Hematopoietic multipotent progenitor cell treated with erythropoietin and hydrocortisone succinate and interleukin-3 and kit ligand, for 4 days (in vitro differentiated cells): ENCODE measurements around the gene CASP7.

Experiments used
- DNase-seq: peaks from one replicate; pipeline ENCODE4 v3.0.0-alpha.2; 2015

CASP7 gene

DNA sequence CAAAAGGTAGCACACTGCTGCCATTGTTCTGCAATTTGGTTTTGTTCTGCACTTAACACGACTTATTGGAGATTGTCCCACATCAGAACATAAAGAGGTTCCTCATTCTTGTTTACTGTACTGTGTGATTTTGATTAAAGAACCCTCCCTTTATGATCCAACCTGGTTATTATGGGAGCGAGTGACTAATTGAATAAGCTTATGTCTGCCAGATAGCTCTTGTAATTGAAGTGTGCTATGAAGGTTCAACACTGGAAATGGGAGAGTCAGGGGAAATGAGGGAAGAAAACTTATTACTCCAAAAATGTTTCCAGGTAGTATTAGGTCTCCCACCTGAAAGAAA lies 33.9 kb downstream of the CASP7 start:
- DNase-seq: no peak

DNA sequence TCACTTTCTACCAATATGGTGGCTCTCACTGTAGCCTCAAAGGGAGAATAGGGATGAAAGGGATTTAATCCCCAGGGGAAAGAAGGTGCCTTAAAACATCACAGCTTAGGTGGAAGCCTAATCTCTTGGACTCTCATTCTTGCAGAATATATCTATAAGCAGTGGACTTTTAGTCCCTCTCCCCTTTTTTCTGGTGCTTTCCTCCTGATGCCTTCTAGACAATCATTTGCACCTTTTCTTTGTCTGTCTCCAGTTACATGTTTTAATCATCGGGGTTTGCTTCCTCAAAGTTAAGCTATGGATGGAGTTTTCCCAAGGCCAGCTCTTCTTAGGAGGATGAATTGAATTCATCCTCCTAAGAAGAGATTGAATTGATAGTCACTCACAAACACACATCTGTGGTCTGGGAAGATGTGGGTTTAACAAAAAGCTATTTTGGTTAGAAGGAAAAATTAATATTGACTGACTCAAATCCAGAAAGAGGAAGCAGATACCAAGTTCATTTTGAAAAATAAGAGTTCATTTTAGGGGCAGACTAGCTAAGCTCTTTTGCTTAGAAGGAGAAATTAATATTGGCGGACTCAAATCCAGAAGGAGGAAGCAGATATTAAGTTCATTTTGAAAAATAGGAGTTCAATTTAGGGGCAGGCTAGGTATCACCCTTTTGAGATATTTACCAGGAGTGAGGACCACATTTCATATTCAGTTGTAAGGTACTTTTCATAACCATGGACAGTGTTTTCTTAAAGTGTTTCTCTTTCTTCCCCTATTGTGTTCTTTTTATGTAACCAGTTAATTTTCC lies 36.6 kb downstream of the CASP7 start:
- peak; percentile 12 for DNase-seq

DNA sequence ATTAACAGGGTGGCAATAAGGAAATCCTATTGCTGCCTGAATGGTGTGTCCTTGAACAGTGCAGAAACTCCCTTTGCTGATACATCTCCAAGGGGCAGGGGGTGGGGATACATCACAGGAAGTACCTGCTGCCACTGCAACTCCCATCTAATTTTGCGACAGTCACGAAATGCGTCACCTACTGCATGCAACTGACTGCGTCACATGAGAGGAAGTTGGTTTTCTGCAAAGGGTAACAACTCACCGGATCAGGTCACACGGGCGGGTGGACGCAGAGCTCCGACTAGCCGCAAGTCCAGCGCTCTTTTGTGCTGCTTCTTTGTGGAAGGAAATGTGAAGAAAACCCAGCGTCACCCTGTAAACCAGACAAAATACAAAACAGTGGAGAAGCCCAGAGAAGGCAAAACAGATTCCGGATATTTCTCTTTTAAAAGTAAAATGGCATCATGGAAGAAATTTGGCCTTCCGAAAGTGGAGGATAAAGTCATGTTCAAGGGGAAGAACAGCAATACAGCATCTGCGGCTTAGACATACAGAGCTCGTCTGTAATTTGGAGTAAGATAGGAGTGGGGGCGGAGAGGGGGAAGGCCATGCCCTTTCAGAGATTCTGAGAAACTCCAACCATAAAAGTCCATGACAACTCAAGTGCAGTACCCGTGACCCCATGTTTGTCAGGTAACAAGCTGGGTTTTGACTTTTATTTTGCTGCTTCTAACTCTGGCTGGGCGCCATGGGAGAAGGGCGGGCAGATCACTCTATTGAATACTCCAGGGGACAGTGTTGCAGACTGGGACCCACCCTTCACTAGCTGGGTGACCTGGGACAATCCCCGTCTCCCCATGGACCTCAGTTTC lies 39.5 kb downstream of the CASP7 start:
- no peak for DNase-seq

DNA sequence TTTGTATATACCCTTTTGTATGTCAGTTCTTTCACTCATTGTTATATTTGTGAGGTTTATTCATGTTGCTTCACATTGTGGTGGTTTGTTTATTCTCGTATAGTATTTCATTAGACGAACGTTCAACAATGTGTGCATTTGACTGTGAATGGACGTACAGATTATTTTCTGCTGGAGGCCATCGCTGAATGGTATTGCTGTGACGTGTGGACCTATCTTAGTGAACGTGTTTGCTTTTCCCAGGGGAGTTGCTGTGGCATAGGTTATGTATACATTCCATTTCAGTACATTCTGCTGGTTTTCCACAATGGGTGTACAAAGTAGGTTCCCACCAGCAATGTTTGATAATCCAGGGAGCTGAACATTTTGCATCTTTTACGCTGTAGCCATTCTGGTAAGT lies 40.7 kb downstream of the CASP7 start:
- no peak for DNase-seq

DNA sequence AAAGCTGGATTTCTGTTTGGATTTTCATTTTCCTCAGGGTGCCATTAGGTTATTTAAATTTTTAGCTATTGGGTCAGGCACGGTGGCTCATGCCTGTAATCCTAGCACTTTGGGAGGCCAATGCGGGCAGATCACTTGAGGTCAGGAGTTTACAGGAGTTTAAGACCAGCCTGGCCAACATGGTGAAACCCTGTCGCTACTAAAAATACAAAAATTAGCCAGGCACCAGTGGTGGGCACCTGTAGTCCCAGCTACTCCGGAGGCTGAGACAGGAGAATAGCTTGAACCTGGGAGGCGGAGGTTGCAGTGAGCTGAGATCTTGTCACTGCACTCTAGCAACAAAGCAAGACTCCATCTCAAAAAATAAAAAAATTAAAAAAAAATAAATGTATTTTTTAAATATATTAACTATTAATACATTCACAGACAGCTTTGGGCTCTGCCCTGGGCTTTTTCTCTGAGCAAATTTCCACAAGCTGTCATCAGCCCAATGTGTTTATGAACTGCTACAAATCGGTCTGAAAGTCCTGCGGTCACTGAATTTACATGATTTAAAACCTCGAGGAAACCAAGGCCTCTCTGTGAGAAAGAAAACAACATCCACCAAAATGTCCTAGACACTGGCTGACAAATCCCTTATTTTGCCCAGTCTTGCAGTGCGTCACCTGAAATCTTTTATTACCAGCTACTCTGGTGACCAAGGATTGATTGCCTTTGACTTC lies 52.6 kb downstream of the CASP7 start:
- no peak for DNase-seq

DNA sequence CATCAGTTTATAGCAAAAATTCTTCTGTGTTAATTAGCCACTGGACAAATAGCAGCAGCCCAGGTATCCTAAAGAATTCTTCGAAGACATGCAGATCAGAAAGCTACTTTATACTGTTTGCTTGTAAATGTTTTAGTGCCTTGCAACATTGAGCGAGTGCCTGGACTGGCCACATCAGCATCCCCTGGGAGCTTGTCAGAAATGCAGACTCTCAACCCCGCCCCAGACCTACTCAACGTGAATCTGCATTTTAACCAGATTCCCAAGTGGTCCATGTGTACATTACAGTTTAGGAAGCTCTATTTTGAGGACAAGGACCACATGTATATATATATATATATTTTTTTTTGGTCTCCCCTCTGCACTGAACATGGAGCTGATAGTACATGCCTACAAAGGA lies 53.3 kb downstream of the CASP7 start:
- DNase-seq: no peak

DNA sequence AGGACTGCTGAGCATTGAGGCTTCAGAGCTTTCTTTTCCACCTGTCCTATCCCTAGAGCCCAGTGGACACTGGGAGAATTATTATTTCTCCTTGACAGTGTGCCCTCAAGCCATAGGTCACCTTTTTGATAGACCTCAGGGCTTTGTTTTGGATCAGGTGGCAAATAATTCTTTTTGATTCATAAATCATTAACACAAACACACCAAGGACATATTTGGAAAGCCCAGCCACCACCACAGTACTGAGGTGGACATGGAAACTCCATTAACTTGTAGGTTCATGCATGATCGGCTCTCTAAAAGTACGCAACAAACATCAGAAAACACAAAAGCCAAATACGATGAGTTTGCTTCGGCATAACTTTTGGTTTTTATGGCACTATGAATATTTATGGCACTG lies 53.9 kb downstream of the CASP7 start:
- DNase-seq: no peak

DNA sequence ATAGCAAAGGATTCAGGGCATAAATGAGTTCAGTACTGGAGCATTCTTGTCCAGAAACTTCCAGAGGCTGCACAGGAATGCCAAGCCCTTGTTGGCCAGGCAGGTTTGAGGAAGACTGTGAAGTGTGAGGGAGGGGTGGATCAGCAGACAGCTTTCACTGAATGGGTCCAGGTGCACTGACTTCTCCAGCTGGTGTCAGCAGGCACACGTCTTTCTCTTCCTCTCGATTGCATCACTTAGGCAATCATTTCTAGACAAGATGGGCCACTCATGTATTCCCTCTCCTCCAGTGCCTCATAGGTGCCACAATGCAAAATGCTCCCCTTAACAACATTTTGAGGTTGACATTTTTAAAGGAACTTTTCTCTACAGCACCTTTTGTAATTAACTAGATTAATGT lies 56.2 kb downstream of the CASP7 start:
- peak; percentile 14 for DNase-seq

DNA sequence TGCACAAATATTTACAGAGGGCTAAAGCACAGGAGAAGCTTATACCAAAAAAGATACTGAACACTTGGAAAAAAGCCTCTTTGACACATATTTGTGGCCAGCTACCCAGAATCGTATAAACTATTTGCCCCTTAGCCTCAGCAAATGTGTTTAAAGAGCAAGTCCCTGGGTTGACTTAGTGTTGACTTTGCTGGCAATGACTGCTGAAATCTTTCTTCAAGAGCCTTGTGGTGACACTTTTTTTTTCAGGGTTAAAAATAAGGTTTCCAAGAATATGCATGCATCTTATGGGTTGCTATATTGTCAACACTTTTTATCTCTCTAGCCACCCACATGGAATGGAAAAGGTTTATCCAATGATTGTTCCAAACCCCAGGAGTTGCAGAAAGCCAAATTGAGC lies 56.9 kb downstream of the CASP7 start:
- no peak for DNase-seq

DNA sequence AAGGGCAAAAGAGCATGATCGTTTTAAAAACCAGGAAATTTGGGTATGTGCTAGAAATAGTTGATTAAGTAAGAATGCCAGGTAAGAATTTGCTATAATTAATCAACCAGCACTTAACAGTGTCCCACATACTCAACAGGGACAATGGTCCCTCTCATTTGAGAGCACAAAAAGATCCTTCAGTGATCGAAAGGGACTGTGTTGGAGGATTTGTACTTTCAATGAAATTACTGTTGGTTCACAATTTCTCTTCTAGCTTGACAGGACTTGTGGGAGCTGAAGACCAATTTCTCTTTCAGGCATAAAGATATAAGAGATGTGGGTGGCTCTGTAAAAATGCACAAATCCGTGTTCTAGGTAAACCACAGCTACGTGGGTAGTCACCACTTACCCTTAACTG lies 59.3 kb downstream of the CASP7 start:
- no peak for DNase-seq

DNA sequence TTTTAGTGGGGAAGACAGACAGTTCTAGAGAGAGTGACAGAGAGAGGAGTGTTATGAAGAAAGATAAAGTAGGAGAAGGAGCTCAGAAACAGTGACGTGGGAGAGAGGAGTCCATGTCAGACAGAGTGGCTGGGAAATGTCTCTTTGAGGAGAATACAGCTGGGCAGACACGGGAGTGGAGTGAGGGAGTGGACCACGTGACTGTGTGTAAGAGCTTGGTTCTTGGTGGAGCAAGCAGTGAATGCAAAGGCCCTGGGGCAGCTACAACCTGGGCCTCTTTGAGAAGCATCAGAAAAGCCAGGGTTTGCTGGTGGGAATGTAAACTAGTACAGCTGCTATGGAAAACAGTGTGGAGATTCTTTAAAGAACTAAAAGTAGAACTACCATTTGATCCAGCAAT lies 59.9 kb downstream of the CASP7 start:
- DNase-seq: no peak

DNA sequence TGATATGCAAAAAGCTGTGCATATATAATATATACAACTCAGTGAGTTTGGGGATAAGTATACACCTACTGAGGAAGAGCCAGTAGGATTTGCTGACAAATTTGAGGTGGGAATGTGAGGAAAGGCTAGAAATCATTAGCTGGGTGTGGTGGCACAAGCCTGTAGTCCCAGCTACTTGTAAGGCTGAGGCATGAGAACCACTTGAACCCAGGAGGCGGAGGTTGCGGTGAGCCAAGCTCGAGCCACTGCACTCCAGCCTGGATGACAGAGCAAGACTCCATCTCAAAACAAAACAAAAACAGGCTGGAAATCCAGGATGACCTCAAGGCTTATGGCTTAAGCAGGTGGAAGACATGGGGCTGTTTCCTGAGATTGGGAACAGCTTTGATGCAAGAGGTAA lies 61.1 kb downstream of the CASP7 start:
- DNase-seq: no peak

DNA sequence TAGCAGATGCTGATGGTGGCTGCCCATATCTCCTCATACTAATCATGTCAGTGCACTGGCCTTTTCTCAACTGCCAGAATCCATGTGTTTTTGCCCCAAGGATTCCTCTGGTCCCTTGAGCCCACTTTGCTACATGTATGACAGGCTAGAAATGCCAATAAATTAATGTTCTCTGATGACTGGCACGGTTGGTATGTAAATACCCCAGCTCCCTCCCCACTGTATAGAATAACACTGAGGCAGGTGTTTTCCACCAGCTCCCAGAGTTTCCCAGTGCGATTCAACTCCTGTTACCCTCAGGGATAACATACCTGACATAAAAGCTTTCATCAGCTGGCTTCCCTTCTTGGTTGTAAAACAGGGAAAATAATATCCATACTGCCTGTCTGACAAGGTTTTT lies 62.8 kb downstream of the CASP7 start:
- no peak for DNase-seq

DNA sequence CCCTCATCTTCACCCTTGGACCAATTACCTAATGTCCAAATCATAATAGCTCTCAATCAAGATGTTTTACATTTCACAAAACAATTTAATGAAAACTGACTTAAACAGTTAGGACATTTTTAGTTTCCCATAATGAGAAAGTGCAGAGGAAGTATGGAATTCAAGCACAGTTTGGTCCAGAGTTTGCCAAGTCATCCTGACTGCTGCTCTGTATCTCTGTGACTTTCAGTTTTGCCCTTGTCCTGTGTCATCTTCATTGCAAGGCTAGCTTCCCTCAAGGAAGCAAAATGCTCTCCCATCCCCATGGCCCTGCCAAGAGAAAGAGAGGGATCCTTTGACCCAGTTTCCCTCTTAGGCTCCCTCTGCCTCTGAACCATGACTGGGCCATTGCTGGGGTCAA lies 63.9 kb downstream of the CASP7 start:
- DNase-seq: no peak

DNA sequence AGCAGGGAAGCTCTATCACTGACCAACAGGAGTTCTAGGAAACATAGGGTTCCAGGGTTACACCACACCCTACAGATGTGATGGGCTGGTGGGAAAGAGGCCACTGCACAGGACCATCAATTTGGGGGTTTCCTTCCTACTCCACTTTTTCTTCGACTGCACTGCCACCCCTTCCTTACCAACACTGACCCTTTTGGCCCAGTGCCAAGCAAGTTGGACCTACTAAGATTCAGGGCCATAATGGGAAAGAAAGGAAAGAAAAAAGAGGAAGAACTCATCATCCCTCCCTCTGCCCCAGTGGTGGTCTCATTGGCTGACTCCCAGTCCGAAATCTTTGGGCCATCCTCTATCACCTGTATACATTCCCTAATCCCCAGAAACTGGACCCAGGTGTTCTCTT lies 65.7 kb downstream of the CASP7 start:
- DNase-seq: no peak

DNA sequence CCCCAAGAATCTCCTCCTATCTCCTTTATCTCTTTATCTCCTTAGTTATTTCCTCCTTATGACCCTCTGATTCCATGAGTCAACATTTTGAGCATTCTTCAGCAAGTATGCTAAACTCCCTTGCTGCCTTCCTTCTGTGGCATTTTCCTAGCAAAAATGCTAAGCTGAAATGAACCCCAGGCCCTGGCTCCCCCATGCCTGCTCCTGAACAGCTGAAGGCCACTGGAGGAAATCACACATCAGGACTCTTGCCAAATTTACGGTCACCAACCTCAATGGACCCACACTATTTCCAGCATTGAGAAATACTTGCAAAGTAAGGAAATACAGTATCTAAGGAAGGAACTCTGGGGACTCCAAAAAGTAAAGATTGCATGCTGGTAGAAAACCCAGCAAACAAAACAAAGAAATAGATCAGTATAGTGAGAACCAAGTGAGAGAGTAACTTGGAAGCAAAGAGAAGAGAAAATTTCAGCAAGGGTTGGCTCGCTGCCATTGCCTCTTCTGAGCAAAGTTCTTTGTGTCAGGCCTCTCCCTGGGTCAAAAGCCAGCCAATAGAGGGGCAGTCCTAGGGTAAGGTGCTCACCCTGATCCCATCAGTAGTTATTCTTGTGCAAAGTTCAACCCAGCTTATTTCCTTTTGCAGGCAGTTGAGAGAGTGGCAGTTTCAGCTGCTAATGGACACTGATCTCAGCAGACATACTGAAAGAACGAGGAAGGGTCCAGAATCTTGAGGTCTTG lies 66.7 kb downstream of the CASP7 start:
- peak; percentile 11 for DNase-seq

DNA sequence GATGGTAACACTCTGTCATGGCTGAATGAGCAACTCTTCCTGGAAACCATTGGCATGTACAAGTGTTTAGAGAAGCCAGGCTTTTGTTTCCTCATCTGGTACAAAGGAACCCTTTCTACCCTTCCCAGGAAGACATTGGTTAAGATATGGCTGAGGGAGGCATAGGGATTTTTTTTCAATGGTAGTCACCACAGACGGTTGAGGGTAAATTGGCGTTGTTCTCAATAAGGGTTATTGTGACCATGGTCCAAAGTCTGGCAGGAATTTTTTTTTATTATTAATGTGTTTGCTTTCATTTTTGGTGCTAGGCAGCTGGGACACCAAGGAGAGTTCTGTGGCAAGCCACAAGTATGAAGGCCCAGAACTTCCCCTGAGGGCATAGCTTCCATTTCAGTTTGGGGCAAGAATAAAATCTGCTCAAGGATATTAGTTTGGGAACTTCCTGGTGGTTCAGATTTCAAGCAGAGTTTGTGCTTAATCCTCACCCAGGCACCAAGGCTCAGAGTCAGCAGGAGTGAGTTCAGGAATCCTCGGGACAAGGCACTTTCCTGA lies 71.5 kb downstream of the CASP7 start, which contains the start of gene PLEKHS1:
PLEKHS1 (plus strand) TSS at position 502 of the 552 bp plus-strand sequence. CDS start 3,596 bp downstream, outside the sequence.
- no peak for DNase-seq

DNA sequence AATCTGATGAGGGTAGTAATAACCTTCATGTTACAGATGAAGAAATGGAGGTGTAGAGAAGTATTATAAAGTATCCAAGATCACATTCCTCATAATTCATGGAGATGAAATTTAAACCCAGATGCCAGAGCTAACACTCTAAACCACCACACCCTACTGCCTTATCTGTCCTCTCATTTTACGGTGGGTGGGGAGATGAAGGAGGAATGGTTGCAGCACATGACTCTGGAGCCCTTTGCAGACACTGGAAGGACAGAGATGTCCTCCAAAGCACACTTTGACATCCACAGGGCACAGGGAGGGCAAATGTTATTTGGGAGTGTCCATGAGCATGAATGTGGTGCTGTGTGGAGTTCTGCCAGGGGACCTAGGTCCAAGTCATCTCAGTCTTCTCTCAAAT lies 72.8 kb downstream of the CASP7 start:
- DNase-seq: peak; percentile 10

DNA sequence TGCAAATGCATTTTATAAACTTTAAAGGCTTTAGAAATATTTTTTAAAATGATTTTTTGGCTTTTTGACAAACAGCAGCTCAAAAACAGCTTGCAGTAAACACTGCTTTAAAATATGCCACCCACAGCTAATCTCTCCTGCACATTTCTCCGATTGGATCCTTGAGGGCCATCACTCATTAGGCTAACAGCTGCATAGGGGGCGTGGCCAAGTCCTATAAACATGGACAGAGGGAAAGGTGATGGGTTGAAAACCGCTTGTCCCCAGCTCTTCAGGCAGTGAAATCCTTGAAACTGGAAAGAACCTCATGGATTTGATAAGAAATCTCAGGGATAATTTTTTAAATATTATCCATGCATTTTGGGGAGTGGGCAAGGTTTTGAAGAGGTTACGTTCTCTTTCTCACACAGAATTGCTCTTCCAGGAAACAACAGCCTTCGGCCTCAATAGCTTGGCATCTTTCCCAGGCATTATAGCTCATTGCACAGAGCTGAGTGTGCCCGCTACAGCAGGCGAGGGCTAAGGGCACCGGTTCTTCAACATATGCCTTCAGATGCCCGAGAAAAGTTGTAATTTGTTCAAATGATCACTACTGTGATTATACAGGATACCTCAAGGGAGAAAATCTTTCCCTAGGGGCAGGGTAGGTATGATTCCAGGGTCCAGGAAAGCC lies 73.4 kb downstream of the CASP7 start:
- DNase-seq: peak; percentile 38

DNA sequence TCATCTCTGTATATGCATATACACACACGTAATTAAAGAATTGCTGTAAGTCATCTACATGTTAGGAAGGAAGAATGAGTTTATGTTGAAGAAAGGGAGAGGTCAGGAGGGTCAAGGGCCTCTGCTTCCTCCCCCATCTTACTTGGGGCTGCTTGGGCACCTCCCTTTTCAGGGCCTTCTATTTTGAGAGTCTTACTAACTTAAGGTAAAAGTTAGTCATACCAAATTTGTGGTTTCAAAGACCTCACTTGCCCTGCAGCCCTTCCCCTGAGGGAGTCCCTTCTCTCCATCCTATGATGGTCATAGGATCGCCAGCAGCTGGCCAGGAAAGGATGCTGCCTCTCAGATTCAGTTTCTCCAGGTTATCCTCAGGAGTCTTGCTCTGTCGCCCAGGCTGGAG lies 74.4 kb downstream of the CASP7 start:
- DNase-seq: no peak

DNA sequence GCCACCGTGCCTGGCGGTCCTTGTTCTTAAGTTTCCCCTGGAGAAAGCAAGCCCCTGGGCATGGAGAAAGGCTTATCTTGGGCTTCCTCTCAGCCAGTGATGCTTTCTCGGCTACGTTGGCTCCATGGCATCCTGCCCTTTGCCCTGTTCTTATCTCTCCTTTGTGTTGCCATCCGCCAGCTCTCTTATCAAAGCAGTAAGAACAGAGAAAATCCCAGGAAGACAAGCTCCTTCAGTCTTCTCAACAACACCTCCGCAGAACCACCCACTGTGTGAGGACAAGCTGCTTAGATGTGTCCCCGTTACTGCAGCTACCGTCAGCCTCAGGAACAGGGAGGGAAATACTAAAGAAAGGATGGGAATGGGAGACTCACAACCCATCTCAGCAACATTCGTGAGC lies 75.1 kb downstream of the CASP7 start:
- no peak for DNase-seq

DNA sequence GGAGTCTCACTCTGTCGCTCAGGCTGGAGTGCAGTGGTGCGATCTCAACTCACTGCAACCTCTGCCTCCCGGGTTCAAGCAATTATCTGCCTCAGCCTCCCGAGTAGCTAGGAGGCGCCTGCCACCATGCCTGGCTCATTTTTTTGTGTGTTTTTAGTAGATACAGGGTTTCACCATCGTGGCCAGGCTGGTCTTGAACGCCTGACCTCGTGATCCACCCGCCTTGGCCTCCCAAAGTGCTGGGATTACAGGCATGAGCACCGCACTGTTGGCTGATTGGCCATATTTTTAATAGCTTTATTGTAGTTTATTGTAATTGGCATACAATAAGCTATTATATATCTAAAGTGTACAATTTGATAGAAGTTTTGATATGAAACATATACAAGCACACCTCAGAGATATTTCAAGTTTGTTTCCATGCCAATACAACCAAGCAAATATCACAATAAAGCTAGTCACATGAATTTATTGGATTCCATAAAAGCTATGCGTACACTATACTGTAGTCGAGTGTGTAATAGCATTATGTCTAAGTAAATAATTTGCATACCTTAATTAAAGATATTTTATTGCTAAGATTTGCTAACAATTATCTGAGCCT lies 77.3 kb downstream of the CASP7 start:
- DNase-seq: no peak
